Liver (tissue), 9 donors: ENCODE measurements around the gene E2F4. TPM values are rescaled to one million over a fixed set of nuclear protein-coding genes. Genes with fewer than 3 reads are reported as not detected.

ENCODE experiments used
- DNase-seq: peaks from one replicate; pipeline ENCODE4 v3.0.0-alpha.2; 2017; ENCODE audit warnings: low spot score
- H3K27ac ChIP-seq, 2 donors: one replicate each; pipeline ENCODE4 v1.7.0; 2013; ENCODE audit warnings: inconsistent platforms in 2 of 2, low read length in 2 of 2, control low read depth in 1 of 2, low read depth in 1 of 2, mild to moderate bottlenecking in 1 of 2
- H3K27me3 ChIP-seq, 4 donors: one replicate each; pipeline versions ENCODE4 v1.6.1 to v1.7.0; 2013; ENCODE audit warnings: low read length in 3 of 4, inconsistent platforms in 1 of 4, mild to moderate bottlenecking in 1 of 4, moderate library complexity in 1 of 4; ENCODE audit not compliant: control insufficient read depth in 4 of 4, insufficient read depth in 4 of 4
- H3K36me3 ChIP-seq, 4 donors: one replicate each; pipeline versions ENCODE4 v1.6.1 to v1.7.0; 2013; ENCODE audit warnings: low read length in 3 of 4, mild to moderate bottlenecking in 3 of 4, low read depth in 1 of 4, moderate library complexity in 1 of 4; ENCODE audit not compliant: control insufficient read depth in 4 of 4, insufficient read depth in 3 of 4
- H3K4me1 ChIP-seq, 4 donors: one replicate each; pipeline versions ENCODE4 v1.6.1 to v1.7.0; 2013; ENCODE audit warnings: low read length in 3 of 4, mild to moderate bottlenecking in 3 of 4, moderate library complexity in 1 of 4; ENCODE audit not compliant: control insufficient read depth in 4 of 4, insufficient read depth in 4 of 4
- H3K4me3 ChIP-seq, 3 donors: one replicate each; pipeline versions ENCODE4 v1.6.1 to v1.7.0; 2013; ENCODE audit warnings: low read length in 3 of 3, control low read depth in 1 of 3, low read depth in 1 of 3, mild to moderate bottlenecking in 1 of 3
- H3K9ac ChIP-seq, 2 donors: one replicate each; pipeline ENCODE4 v1.7.0; 2013; ENCODE audit warnings: low read length in 2 of 2, mild to moderate bottlenecking in 2 of 2, moderate library complexity in 2 of 2, control low read depth in 1 of 2, low read depth in 1 of 2
- H3K9me3 ChIP-seq, 4 donors: one replicate each; pipeline versions ENCODE4 v1.6.1 to v1.7.0; 2013; ENCODE audit warnings: low read length in 3 of 4; ENCODE audit not compliant: control insufficient read depth in 4 of 4
- ATF3 ChIP-seq: IDR thresholded peaks from 2 replicates; pipeline ENCODE4 v1.6.1; 2016; ENCODE audit warnings: antibody characterized with exemption
- CTCF ChIP-seq: fragments of 150-350 bp; IDR thresholded peaks from 2 replicates; pipeline ENCODE4 v1.5.1; 2017; ENCODE audit warnings: improper control_type of control experiment, low read depth, low read length; ENCODE audit not compliant: missing input control
- EGR1 ChIP-seq, 2 donors: IDR thresholded peaks; 2 replicates each; pipeline ENCODE4 v1.6.1; 2016 to 2018; ENCODE audit warnings: antibody characterized with exemption in 2 of 2, low read depth in 2 of 2
- FOXA2 ChIP-seq: IDR thresholded peaks from 2 replicates; pipeline ENCODE4 v1.6.1; 2016; ENCODE audit warnings: antibody characterized with exemption
- GABPA ChIP-seq, 2 donors: IDR thresholded peaks in 1 of 2; conservative IDR thresholded peaks in 1 of 2; 2 replicates each; pipeline ENCODE4 v1.6.1; 2016; ENCODE audit warnings: antibody characterized with exemption in 2 of 2, mild to moderate bottlenecking in 1 of 2, moderate library complexity in 1 of 2
- HNF4G ChIP-seq: IDR thresholded peaks from 2 replicates; pipeline ENCODE4 v1.6.1; 2016; ENCODE audit warnings: antibody characterized with exemption
- MAX ChIP-seq: IDR thresholded peaks from 2 replicates; pipeline ENCODE4 v1.6.1; 2016; ENCODE audit warnings: antibody characterized with exemption
- NR2F2 ChIP-seq: IDR thresholded peaks from 2 replicates; pipeline ENCODE4 v1.6.1; 2016; ENCODE audit warnings: antibody characterized with exemption
- RAD21 ChIP-seq, 2 donors: IDR thresholded peaks; 2 replicates each; pipeline ENCODE4 v1.6.1; 2016; ENCODE audit warnings: antibody characterized with exemption in 2 of 2, mild to moderate bottlenecking in 2 of 2
- REST ChIP-seq: IDR thresholded peaks from 2 replicates; pipeline ENCODE4 v1.6.1; 2016; ENCODE audit warnings: antibody characterized with exemption, mild to moderate bottlenecking
- SP1 ChIP-seq: IDR thresholded peaks from 2 replicates; pipeline ENCODE4 v1.6.1; 2018; ENCODE audit warnings: antibody characterized with exemption, mild to moderate bottlenecking
- TAF1 ChIP-seq: conservative IDR thresholded peaks from 2 replicates; pipeline ENCODE4 v1.6.1; 2016; ENCODE audit warnings: antibody characterized with exemption, mild to moderate bottlenecking
- YY1 ChIP-seq: IDR thresholded peaks from 2 replicates; pipeline ENCODE4 v1.6.1; 2016; ENCODE audit warnings: antibody characterized with exemption, mild to moderate bottlenecking
- ZBTB33 ChIP-seq: IDR thresholded peaks from 2 replicates; pipeline ENCODE4 v1.6.1; 2016; ENCODE audit warnings: antibody characterized with exemption
- WGBS: extraction: QIAGEN DNeasy Blood & Tissue Kit; methylation state at CpG from one replicate; pipeline ENCODE4 v1.1.7; 2013; 5-methylcytosine and 5-hydroxymethylcytosine counted together
- polyA plus RNA-seq, 2 donors: library from polyadenylated mRNA; stranded (reverse) in 1 of 2; unstranded in 1 of 2; fragments of 200-250 nt in 1 of 2; fragments of >200 nt in 1 of 2; fragmentation: Nextera tagmentation in 1 of 2; extraction: Ambion mirVana in 1 of 2; gene quantifications; one replicate each; pipeline versions ENCODE4 v1.2.1 to v1.2.3, GENCODE V29; 2013 to 2015
- total RNA-seq, 2 donors: library from RNA; depleted of rRNA; stranded (reverse); fragments of >200 nt; gene quantifications; one replicate each; pipeline ENCODE4 v1.2.3, GENCODE V29; 2014
- donor health status: healthy.
- donor health status: healthy.
- donor health status: healthy.
- donor health status: healthy.
- donor health status: healthy.

The E2F4 gene
- total and polyA plus RNA-seq, 4 donors = 18.1 to 107 (median 30.0) TPM

- TF ChIP-seq ZBTB33 (no peak), GABPA (IDR thresholded peaks at IDR 0.05 in 1 of 2, conservative IDR thresholded peaks at IDR 0.05 in 1 of 2) (no peak), REST (no peak), MAX (no peak), HNF4G (no peak), FOXA2 (no peak), ATF3 (no peak), NR2F2 (no peak), TAF1 (no peak), SP1 (no peak), EGR1 (IDR thresholded peaks at IDR 0.05; ENCODE audit: low read depth in 2 of 2) (no peak), RAD21 (IDR thresholded peaks at IDR 0.05) (no peak), YY1 (no peak), CTCF (no peak)
- Histone ChIP-seq H3K27ac (no peak overlapping the region), H3K27me3 (no peaks in the 10 kb centered on the region), H3K9me3 (no peaks in the 10 kb centered on the region), H3K36me3 (peaks cover 0 to 16% (median 2%) of the 10 kb centered on the region in 4 donors), H3K4me3 (no peak overlapping the region), H3K4me1 (peaks cover 0 to 3% (median 1%) of the 10 kb centered on the region in 4 donors), H3K9ac (no peak overlapping the region)
- WGBS = 73% methylated on average over 50 of the region's 50 CpGs
- DNase-seq = peak; percentile 79
These were observed 44.8 kb downstream of the E2F4 start for GRCh38 chr16:67236563-67237395.
